Inflammatory macrophage treated with lipopolysaccharide for 4 hours (primary cell): Measurements from ENCODE around the gene TMEM207.

Experiments
- DNase-seq: peaks from one replicate; pipeline ENCODE4 v3.0.0-alpha.2; 2020

The TMEM207 gene

DNA sequence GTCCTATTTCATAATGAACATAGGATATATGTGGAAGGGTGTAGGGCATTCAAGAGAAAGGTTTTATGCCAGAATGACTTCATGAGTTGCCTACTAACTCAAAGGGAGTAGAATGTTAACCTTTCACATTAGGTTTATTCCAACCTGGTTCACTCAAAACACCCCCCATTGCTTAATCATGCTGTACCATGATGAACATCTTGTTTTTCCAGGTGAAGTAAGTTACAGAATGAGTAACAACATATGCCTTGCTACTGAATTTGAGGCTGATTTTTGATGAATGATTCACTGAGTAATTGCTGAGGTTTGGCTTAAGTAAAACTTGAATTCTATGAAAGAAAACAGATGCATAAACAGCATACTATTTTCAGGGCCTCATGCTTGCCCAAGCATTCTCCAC, 67.6 kb downstream of the TMEM207 start:
- no peak for DNase-seq

DNA sequence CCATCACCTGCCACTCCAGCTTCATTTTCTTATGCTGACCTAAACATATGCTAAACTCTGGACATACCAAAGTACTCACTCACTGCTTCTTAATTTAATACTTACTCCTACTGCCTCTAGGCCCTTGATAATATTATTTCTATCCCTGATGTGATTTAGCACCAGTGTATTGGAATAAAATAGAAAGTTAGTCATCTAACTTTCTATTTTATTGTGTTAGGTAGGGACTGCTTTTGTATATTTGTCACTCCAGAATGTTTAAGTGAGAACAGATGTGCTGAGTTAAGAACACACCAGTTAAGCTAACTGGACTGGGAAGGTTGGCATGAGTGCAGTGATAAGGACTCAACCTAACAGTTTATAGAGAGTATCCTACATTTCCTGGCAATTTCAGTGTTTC, 68.3 kb downstream of the TMEM207 start:
- no peak for DNase-seq

DNA sequence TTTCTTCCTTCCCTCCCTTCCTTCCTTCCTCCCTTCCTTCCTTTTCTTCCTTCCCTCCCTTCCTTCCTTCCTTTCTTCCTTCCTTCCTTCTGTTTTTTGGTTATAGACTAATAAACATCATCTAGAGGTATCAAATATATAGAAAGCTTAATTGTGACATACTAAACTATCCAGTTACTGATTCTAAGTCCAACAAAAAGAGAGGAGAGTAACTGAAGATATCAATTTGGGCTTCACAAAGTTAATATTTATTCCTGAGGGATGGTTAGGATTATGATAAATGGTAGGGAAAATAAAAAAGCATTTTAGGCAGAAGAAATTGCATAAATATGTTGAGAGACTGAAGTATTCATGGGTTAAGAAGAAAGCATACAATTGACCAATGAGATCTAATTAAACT, 69.5 kb downstream of the TMEM207 start:
- DNase-seq: no peak
